ENCODE results near the gene FAN1. TPM values are rescaled to one million over a fixed set of nuclear protein-coding genes. Genes with fewer than 3 reads are reported as not detected.

The FAN1 gene
- total and polyA plus RNA-seq, 9 of the 15 experiments (the other 6 are each of a cell fraction or from before 2014, with no cell fraction given): 1.5 to 16.8 (median 12.0) TPM

DNA sequence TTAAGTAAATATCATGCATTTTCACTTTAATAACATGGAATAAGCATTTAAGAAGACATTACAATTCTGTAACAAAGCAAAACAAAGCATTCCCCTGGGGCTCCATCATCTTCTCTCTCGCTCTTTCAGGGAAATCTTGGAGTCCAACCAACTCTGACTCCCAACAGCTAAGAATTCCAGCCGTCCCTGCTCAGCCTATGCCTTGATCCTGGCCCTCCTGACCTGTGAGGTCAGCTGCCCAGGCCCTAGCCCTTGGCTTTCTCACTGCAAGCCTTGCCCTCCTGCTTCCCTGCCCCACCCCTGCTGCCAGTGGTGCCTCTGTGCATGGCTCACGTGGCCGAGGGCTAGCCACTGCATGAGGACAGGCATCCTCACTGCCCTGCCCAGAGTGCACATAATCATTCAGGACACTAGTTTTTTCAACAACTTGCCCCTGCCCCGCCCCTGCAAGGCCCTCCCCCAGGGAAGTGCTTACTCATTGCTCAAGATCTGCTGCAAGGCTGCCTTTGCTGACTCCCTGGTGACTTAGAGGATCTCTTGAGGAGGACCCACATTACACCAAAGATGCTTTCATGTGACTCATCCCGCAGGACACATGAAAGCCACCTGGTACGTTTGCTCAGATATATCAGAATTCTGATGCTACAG lies 50.1 kb downstream of the FAN1 start (continued):
- TF ChIP-seq, protein P1, sequence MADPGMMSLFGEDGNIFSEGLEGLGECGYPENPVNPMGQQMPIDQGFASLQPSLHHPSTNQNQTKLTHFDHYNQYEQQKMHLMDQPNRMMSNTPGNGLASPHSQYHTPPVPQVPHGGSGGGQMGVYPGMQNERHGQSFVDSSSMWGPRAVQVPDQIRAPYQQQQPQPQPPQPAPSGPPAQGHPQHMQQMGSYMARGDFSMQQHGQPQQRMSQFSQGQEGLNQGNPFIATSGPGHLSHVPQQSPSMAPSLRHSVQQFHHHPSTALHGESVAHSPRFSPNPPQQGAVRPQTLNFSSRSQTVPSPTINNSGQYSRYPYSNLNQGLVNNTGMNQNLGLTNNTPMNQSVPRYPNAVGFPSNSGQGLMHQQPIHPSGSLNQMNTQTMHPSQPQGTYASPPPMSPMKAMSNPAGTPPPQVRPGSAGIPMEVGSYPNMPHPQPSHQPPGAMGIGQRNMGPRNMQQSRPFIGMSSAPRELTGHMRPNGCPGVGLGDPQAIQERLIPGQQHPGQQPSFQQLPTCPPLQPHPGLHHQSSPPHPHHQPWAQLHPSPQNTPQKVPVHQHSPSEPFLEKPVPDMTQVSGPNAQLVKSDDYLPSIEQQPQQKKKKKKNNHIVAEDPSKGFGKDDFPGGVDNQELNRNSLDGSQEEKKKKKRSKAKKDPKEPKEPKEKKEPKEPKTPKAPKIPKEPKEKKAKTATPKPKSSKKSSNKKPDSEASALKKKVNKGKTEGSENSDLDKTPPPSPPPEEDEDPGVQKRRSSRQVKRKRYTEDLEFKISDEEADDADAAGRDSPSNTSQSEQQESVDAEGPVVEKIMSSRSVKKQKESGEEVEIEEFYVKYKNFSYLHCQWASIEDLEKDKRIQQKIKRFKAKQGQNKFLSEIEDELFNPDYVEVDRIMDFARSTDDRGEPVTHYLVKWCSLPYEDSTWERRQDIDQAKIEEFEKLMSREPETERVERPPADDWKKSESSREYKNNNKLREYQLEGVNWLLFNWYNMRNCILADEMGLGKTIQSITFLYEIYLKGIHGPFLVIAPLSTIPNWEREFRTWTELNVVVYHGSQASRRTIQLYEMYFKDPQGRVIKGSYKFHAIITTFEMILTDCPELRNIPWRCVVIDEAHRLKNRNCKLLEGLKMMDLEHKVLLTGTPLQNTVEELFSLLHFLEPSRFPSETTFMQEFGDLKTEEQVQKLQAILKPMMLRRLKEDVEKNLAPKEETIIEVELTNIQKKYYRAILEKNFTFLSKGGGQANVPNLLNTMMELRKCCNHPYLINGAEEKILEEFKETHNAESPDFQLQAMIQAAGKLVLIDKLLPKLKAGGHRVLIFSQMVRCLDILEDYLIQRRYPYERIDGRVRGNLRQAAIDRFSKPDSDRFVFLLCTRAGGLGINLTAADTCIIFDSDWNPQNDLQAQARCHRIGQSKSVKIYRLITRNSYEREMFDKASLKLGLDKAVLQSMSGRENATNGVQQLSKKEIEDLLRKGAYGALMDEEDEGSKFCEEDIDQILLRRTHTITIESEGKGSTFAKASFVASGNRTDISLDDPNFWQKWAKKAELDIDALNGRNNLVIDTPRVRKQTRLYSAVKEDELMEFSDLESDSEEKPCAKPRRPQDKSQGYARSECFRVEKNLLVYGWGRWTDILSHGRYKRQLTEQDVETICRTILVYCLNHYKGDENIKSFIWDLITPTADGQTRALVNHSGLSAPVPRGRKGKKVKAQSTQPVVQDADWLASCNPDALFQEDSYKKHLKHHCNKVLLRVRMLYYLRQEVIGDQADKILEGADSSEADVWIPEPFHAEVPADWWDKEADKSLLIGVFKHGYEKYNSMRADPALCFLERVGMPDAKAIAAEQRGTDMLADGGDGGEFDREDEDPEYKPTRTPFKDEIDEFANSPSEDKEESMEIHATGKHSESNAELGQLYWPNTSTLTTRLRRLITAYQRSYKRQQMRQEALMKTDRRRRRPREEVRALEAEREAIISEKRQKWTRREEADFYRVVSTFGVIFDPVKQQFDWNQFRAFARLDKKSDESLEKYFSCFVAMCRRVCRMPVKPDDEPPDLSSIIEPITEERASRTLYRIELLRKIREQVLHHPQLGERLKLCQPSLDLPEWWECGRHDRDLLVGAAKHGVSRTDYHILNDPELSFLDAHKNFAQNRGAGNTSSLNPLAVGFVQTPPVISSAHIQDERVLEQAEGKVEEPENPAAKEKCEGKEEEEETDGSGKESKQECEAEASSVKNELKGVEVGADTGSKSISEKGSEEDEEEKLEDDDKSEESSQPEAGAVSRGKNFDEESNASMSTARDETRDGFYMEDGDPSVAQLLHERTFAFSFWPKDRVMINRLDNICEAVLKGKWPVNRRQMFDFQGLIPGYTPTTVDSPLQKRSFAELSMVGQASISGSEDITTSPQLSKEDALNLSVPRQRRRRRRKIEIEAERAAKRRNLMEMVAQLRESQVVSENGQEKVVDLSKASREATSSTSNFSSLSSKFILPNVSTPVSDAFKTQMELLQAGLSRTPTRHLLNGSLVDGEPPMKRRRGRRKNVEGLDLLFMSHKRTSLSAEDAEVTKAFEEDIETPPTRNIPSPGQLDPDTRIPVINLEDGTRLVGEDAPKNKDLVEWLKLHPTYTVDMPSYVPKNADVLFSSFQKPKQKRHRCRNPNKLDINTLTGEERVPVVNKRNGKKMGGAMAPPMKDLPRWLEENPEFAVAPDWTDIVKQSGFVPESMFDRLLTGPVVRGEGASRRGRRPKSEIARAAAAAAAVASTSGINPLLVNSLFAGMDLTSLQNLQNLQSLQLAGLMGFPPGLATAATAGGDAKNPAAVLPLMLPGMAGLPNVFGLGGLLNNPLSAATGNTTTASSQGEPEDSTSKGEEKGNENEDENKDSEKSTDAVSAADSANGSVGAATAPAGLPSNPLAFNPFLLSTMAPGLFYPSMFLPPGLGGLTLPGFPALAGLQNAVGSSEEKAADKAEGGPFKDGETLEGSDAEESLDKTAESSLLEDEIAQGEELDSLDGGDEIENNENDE (IDR thresholded peaks at IDR 0.05; ENCODE audit: low read depth, low read length): no peak
- no peak for TF ChIP-seq ZNF644 (tag; IDR thresholded peaks at IDR 0.05; ENCODE audit: low read depth)
- no peak for TF ChIP-seq KLF6 (CRISPR knock-in tag; IDR thresholded peaks at IDR 0.05; ENCODE audit: borderline replicate concordance)
- no peak for TF ChIP-seq ZNF583 (CRISPR knock-in tag; IDR thresholded peaks at IDR 0.05)
- no peak for TF ChIP-seq CAMTA2 (CRISPR knock-in tag; conservative IDR thresholded peaks at IDR 0.05)
- no peak for TF ChIP-seq ATF1 (CRISPR knock-in tag; IDR thresholded peaks at IDR 0.05)
- TF ChIP-seq ATF1 (tag; IDR thresholded peaks at IDR 0.05): no peak
- no peak for TF ChIP-seq SPI1 (IDR thresholded peaks at IDR 0.05; ENCODE audit: borderline replicate concordance, low read depth, low read length)
- TF ChIP-seq, protein P2, sequence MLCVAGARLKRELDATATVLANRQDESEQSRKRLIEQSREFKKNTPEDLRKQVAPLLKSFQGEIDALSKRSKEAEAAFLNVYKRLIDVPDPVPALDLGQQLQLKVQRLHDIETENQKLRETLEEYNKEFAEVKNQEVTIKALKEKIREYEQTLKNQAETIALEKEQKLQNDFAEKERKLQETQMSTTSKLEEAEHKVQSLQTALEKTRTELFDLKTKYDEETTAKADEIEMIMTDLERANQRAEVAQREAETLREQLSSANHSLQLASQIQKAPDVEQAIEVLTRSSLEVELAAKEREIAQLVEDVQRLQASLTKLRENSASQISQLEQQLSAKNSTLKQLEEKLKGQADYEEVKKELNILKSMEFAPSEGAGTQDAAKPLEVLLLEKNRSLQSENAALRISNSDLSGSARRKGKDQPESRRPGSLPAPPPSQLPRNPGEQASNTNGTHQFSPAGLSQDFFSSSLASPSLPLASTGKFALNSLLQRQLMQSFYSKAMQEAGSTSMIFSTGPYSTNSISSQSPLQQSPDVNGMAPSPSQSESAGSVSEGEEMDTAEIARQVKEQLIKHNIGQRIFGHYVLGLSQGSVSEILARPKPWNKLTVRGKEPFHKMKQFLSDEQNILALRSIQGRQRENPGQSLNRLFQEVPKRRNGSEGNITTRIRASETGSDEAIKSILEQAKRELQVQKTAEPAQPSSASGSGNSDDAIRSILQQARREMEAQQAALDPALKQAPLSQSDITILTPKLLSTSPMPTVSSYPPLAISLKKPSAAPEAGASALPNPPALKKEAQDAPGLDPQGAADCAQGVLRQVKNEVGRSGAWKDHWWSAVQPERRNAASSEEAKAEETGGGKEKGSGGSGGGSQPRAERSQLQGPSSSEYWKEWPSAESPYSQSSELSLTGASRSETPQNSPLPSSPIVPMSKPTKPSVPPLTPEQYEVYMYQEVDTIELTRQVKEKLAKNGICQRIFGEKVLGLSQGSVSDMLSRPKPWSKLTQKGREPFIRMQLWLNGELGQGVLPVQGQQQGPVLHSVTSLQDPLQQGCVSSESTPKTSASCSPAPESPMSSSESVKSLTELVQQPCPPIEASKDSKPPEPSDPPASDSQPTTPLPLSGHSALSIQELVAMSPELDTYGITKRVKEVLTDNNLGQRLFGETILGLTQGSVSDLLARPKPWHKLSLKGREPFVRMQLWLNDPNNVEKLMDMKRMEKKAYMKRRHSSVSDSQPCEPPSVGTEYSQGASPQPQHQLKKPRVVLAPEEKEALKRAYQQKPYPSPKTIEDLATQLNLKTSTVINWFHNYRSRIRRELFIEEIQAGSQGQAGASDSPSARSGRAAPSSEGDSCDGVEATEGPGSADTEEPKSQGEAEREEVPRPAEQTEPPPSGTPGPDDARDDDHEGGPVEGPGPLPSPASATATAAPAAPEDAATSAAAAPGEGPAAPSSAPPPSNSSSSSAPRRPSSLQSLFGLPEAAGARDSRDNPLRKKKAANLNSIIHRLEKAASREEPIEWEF (CRISPR knock-in tag; IDR thresholded peaks at IDR 0.05): no peak
- TF ChIP-seq GABPA (tag; conservative IDR thresholded peaks at IDR 0.05; ENCODE audit: low read depth): no peak
- TF ChIP-seq ZNF316 (IDR thresholded peaks at IDR 0.05): peak; percentile 91
- no peak for TF ChIP-seq ZNF785 (CRISPR knock-in tag; IDR thresholded peaks at IDR 0.05)
- TF ChIP-seq ZC3H11A (IDR thresholded peaks at IDR 0.05; ENCODE audit: low read depth, low read length): no peak
